Endothelial cell of umbilical vein (primary cell): ENCODE measurements around the gene ADAM30. TPM values are rescaled to one million over a fixed set of nuclear protein-coding genes. Genes with fewer than 3 reads are reported as not detected.

Experiments
- BruUV-seq: library from RNA; stranded (reverse); fragments of 400-500 nt; replicated peaks from 2 replicates; lab custom pipeline; 2021; lab: Mats Ljungman, UMichigan
- CTCF ChIA-PET: fragments of 300-600, 350-600 bp; sonication (Branson Sonifier 250); formaldehyde crosslinking; loops from one replicate; lab custom pipeline; 2021; ENCODE audit warnings: antibody characterized with exemption, inconsistent platforms; lab: Charles Lee
- POLR2A ChIA-PET: fragments of 300-600, 350-600 bp; sonication (Branson Sonifier 250); formaldehyde crosslinking; loops from one replicate; lab custom pipeline; 2021; ENCODE audit warnings: antibody characterized with exemption, inconsistent platforms; lab: Charles Lee
- DNase-seq: peaks from one replicate; pipeline ENCODE4 v3.0.0-alpha.2; 2011; ENCODE audit warnings: low read depth, low spot score
- FAIRE-seq: peaks from 2 replicates; lab custom pipeline; 2011; peaks lifted over from hg19 to GRCh38; lab: Jason Lieb, UNC
- H2AFZ ChIP-seq: 2 replicates; pipeline ENCODE4 v1.6.0; 2012; ENCODE audit warnings: low read depth, low read length, control low read depth, inconsistent platforms
- H3K27ac ChIP-seq: 2 replicates; pipeline ENCODE4 v1.5.1; 2011; ENCODE audit warnings: low read depth, mild to moderate bottlenecking, control low read depth, low read length, moderate library complexity; ENCODE audit not compliant: insufficient read depth
- H3K27me3 ChIP-seq, 2 experiments: 2 replicates each; pipeline versions ENCODE4 v1.6.0 to v1.6.1; 2011; ENCODE audit warnings: low read length in 2 of 2, mixed read lengths in 1 of 2; ENCODE audit not compliant: control insufficient read depth in 2 of 2, insufficient read depth in 2 of 2
- H3K36me3 ChIP-seq, 2 experiments: 2 replicates in 1 of 2; 3 replicates in 1 of 2; pipeline ENCODE4 v1.5.1; 2011; ENCODE audit warnings: low read length in 2 of 2, mild to moderate bottlenecking in 1 of 2, moderate library complexity in 1 of 2; ENCODE audit not compliant: control insufficient read depth in 2 of 2, insufficient read depth in 2 of 2; ENCODE audit errors: extremely low read depth in 1 of 2
- H3K4me1 ChIP-seq: 3 replicates; pipeline ENCODE4 v1.5.1; 2011; ENCODE audit warnings: mild to moderate bottlenecking, low read length; ENCODE audit not compliant: control insufficient read depth, insufficient read depth; ENCODE audit errors: extremely low read depth
- H3K4me2 ChIP-seq: 2 replicates; pipeline ENCODE4 v1.6.1; 2011; ENCODE audit warnings: low read length, control low read depth, mixed read lengths; ENCODE audit not compliant: insufficient read depth
- H3K4me3 ChIP-seq, 3 experiments: fragments of 200-600 bp in 1 of 3; sonication (generic), shearing (Covaris generic) in 1 of 3; replicated peaks in 1 of 3; 2 replicates each; pipeline ENCODE4 v1.5.1; 2011 to 2016; ENCODE audit warnings: control low read depth in 3 of 3, low read length in 3 of 3, mild to moderate bottlenecking in 2 of 3, inconsistent platforms in 1 of 3, low read depth in 1 of 3, moderate library complexity in 1 of 3; ENCODE audit not compliant: insufficient read depth in 1 of 3
- H3K79me2 ChIP-seq: 2 replicates; pipeline ENCODE4 v1.6.0; 2012; ENCODE audit warnings: low read length, inconsistent platforms; ENCODE audit not compliant: control insufficient read depth, insufficient read depth
- H3K9ac ChIP-seq: replicated peaks from 2 replicates; pipeline ENCODE3; 2011; ENCODE audit warnings: low read length, control low read depth; ENCODE audit not compliant: insufficient read depth; ENCODE audit errors: extremely low read depth
- H3K9me1 ChIP-seq: replicated peaks from 3 replicates; pipeline ENCODE4 v1.6.0; 2011; ENCODE audit warnings: mild to moderate bottlenecking, low read length; ENCODE audit not compliant: control insufficient read depth, insufficient read depth; ENCODE audit errors: extremely low read depth
- H3K9me3 ChIP-seq: replicated peaks from 2 replicates; pipeline ENCODE4 v1.5.1; 2012; ENCODE audit warnings: low read length, inconsistent platforms; ENCODE audit not compliant: control insufficient read depth, insufficient read depth
- H4K20me1 ChIP-seq: replicated peaks from 2 replicates; pipeline ENCODE3; 2011; ENCODE audit warnings: mild to moderate bottlenecking, low read length; ENCODE audit not compliant: control insufficient read depth, insufficient read depth; ENCODE audit errors: extremely low read depth
- EZH2 ChIP-seq: IDR thresholded peaks from 2 replicates; pipeline ENCODE4 v1.6.1; 2012; ENCODE audit warnings: borderline replicate concordance, low read depth, mild to moderate bottlenecking, moderate library complexity, low read length, inconsistent platforms; ENCODE audit not compliant: severe bottlenecking
- FOS ChIP-seq: IDR thresholded peaks from 2 replicates; pipeline ENCODE4 v1.6.1; 2011; ENCODE audit warnings: mild to moderate bottlenecking, low read length, moderate library complexity, borderline replicate concordance; ENCODE audit not compliant: insufficient read depth
- GATA2 ChIP-seq: IDR thresholded peaks from 2 replicates; pipeline ENCODE4 v1.7.0; 2011; ENCODE audit warnings: low read depth, mild to moderate bottlenecking, moderate library complexity, mixed read lengths, low read length; ENCODE audit not compliant: insufficient read length, insufficient read depth
- MAX ChIP-seq: IDR thresholded peaks from 2 replicates; pipeline ENCODE4 v1.6.1; 2011; ENCODE audit not compliant: insufficient read depth, insufficient read length
- MYC ChIP-seq: IDR thresholded peaks from one replicate; pipeline ENCODE4 v1.6.1; 2011; ENCODE audit warnings: mild to moderate bottlenecking, low read depth, low read length
- POLR2AphosphoS5 ChIP-seq: IDR thresholded peaks from 2 replicates; pipeline ENCODE4 v1.6.1; 2012; ENCODE audit warnings: low read depth, mild to moderate bottlenecking, control low read depth, low read length, moderate library complexity; ENCODE audit not compliant: insufficient read depth
- dilution Hi-C: fragments of 300-500 bp; cut with MboI; formaldehyde crosslinking; loops from one replicate; pipeline ENCODE4 v1.15.0; 2019; ENCODE audit warnings: low sequenced_read_pairs; ENCODE audit not compliant: extremely low pct_ligation_motif_present
- intact Hi-C: fragments of 100-400 bp; cut with micrococcal nuclease; formaldehyde crosslinking; loops from one replicate; pipeline ENCODE4 v1.10.0; 2022
- polyA plus RNA-seq, 4 experiments: library from polyadenylated mRNA; depleted of rRNA in 3 of 4; stranded (reverse) in 3 of 4; unstranded in 1 of 4; fragments of >200 nt; gene quantifications; 2 replicates each; pipeline versions ENCODE4 v1.2.1 to v1.2.3, GENCODE V29; 2011 to 2012; ENCODE audit warnings: missing spikeins in 1 of 4
- total RNA-seq: library from RNA; stranded (reverse); gene quantifications from 2 replicates; pipeline ENCODE4 v1.2.3, GENCODE V29; 2021
- TF ChIP-seq, protein P1 (sequence below), 2 donors: IDR thresholded peaks; 1 replicate in 1 of 2; 2 replicates in 1 of 2; pipeline ENCODE4 v1.5.1; 2011; ENCODE audit warnings: low read length in 2 of 2, mild to moderate bottlenecking in 2 of 2, moderate library complexity in 2 of 2, control low read depth in 1 of 2, inconsistent platforms in 1 of 2, low read depth in 1 of 2; ENCODE audit not compliant: insufficient read depth in 1 of 2; ENCODE audit errors: extremely low read depth in 1 of 2

Gene ADAM30
- total and polyA plus RNA-seq, 2 donors (not counting 3 experiments of a cell fraction or from before 2014, with no cell fraction given), result not detected

DNA sequence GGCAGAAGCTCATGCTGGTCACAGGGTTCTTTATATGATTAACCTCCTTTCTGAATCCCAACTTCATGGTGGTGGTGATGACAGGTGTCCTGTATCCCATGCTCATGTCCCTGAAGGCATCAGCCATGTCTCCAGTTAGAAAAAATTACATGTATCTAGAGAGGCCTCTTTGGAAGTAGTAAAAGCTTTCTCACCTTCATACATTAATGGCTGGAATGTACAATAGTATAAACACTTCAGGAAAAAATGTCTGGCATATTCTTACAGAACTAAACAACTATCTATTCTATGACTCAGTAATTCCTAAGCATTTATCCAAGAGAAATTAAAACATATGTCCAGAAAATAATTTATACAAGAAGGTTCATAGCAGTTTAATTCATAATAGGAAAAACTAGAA lies 34.0 kb downstream of the ADAM30 start:
- ChIA-PET POLR2A (no interaction called here), CTCF (no interaction called here)
- H3K4me2 ChIP-seq, result no peak overlapping the region
- no peak overlapping the region for H3K27ac ChIP-seq
- FAIRE-seq (no peak), DNase-seq (no peak)
- no peaks in the 10 kb centered on the region for H3K9me3 ChIP-seq
- no peak overlapping the region for H3K9ac ChIP-seq
- H4K20me1 ChIP-seq, result no peaks in the 10 kb centered on the region
- H3K4me3 ChIP-seq, result no peak overlapping the region
- no peaks in the 10 kb centered on the region for H3K9me1 ChIP-seq
- no peaks in the 10 kb centered on the region for H3K79me2 ChIP-seq
- no peaks in the 10 kb centered on the region for H3K36me3 ChIP-seq
- dilution Hi-C loops, result no loop called here
- no peaks in the 10 kb centered on the region for H3K27me3 ChIP-seq
- peaks cover 23% of the 10 kb centered on the region for H3K4me1 ChIP-seq
- no peak overlapping the region for H2AFZ ChIP-seq
- no TSS peak for BruUV-seq
- intact Hi-C loops, result no loop called here
- TF ChIP-seq MAX (no peak), GATA2 (no peak), MYC (no peak), POLR2AphosphoS5 (no peak), FOS (no peak), EZH2 (no peak)
- TF ChIP-seq, protein P1, sequence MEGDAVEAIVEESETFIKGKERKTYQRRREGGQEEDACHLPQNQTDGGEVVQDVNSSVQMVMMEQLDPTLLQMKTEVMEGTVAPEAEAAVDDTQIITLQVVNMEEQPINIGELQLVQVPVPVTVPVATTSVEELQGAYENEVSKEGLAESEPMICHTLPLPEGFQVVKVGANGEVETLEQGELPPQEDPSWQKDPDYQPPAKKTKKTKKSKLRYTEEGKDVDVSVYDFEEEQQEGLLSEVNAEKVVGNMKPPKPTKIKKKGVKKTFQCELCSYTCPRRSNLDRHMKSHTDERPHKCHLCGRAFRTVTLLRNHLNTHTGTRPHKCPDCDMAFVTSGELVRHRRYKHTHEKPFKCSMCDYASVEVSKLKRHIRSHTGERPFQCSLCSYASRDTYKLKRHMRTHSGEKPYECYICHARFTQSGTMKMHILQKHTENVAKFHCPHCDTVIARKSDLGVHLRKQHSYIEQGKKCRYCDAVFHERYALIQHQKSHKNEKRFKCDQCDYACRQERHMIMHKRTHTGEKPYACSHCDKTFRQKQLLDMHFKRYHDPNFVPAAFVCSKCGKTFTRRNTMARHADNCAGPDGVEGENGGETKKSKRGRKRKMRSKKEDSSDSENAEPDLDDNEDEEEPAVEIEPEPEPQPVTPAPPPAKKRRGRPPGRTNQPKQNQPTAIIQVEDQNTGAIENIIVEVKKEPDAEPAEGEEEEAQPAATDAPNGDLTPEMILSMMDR (IDR thresholded peaks at IDR 0.05; ENCODE audit: extremely low read depth in 1 of 2, insufficient read depth in 1 of 2, low read depth in 1 of 2, low read length in 2 of 2), result no peak
